HG03103 (cell line): Measurements from ENCODE around the gene CHTF18.
A peak's percentile ranks its signal among the peaks of the same experiment; 100 is the strongest.
"Not testable (repeated sequence)": the region's sequence is repeated elsewhere in the genome, so short reads cannot be mapped to it uniquely, and the experiment has no call there.

Source experiments
- ATAC-seq: cut with Tn5 transposase; IDR thresholded peaks from one replicate; pipeline ENCODE4 v1.9.1; 2021; ENCODE audit warnings: low read depth; ENCODE audit not compliant: unreplicated experiment

Gene CHTF18

DNA sequence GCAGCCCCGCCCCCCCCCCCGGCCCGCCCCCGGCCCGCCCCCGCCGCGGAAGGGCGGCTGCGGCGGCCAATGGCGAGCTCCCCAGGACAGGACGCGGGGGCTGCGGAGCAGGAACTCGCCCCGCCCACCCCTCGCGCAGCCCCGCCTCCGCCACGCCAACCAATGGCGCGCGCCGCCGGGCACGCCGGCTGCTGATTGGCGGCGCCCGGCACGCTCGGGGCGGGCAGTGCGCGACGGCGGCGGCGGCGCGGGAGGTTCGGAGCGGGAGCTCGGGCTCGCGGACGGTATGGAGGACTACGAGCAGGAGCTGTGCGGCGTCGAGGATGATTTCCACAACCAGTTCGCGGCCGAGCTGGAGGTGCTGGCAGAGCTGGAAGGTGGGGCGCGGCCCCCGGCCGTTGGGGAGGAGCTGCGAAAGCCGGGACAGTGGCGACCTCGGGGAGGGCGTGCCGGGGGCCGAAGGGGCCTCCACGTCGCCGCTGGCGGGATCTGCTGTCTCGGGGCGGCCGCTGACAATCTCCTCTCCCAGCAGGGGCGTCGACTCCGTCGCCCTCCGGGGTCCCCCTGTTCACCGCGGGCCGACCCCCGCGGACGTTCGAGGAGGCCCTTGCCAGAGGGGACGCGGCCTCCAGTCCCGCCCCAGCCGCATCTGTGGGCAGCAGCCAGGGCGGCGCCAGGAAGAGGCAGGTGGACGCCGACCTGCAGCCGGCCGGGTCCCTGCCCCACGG, at the start of gene CHTF18:
Gene CHTF18 (plus strand): TSS at position 222 of the 728 bp plus-strand sequence. CDS start 65 bp downstream, at position 287.
- peak; percentile 75 for ATAC-seq

DNA sequence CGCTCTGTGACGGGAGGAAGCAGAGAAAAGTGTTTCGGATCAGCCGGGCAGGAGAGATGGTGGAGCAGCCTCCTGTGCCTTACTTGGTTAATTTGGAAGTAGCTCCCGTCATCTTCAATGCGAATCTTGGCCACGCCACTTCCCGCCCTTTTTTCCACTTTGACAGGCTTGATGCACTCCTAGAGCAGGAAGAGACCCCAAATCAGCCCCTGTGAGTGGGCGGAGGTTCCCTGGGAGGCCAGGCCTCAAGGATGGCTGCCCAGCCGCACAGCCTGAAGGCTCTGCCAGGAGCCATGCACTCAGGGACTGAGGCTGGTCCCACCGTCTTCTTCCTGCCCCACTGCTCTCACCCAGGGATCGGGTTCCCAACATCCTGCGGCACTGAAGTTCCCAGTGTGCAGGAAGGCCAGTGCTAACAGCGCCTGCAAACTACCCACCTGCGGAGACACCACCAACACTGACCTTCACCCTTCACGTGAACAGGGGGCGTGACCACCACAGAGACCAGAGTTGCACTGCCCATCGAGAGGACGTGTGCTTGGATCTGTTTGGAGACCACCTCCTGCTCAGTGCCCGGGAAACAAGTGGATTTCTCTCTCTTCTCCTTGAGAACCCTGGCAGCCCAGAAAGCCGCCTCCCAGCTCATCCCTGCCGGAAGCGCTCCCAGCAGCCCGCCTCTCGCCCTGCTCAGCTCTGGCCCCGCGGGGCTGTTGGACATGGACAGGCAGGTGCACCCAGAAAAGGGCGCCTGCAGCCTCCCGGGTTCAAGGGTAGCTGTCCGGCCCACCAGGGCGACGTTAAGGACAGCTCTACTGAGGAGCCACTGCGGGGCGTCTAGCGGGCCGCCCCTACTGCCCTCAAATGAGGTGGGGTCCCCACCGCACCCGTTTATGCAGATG, 48.6 kb upstream of the CHTF18 start:
- ATAC-seq: no peak

DNA sequence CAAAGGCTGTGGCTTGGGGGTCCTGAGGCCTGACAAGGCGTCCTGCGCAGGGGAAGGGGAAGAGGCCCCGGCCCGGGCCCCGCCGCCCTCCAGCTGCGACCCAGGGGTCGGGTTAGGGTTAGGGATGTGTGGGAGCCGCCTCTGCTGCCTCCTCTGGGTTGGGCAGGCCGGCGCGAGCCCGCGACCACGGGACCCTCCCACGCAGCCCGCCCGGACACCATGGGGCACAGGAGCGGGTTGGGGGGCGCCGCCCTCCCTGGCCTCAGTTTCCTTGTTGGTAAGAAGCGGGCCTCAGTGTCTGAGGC, 48.0 kb upstream of the CHTF18 start:
- ATAC-seq: no peak

DNA sequence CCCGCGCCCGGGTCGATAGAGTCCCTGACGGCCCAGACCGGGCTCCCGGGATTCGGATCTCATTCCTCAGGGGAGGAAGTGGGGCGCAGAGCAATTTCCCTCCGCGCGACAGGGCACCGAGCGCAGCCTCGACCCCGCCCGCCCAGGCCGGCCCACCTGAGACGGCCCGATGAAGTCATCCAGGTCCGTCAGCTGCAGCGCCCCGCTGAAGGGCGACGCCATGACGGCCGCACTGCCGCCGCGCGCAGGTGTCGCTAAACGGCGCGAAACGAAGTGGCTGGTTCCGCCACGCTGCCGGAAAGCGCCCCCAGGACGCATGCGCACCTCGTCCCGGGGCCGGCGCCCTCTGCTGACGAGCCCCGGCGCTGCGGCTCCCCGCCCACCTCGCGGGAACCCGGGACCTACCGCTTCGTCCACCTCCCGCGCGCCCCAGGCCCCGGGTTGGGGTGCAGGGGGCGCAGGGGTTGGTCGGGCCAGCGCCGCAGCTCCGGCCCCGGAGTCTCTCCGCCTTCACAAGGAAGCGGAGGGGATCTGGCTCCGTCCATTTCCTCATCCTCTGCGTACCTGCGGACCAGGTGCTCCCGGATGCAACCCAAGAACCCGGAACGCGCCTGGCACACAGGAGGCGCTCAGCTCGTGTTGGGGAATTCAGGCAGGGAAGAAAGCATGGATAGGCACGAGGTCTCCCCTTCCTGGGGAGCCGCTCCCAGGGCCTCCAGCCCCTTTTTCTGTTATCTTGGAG, 47.5 kb upstream of the CHTF18 start, which contains the start of gene CIAO3:
Gene CIAO3 (minus strand): TSS at position 234 of the 742 bp plus-strand sequence. CDS start 12 bp downstream, at position 222.
- peak; percentile 54 for ATAC-seq

DNA sequence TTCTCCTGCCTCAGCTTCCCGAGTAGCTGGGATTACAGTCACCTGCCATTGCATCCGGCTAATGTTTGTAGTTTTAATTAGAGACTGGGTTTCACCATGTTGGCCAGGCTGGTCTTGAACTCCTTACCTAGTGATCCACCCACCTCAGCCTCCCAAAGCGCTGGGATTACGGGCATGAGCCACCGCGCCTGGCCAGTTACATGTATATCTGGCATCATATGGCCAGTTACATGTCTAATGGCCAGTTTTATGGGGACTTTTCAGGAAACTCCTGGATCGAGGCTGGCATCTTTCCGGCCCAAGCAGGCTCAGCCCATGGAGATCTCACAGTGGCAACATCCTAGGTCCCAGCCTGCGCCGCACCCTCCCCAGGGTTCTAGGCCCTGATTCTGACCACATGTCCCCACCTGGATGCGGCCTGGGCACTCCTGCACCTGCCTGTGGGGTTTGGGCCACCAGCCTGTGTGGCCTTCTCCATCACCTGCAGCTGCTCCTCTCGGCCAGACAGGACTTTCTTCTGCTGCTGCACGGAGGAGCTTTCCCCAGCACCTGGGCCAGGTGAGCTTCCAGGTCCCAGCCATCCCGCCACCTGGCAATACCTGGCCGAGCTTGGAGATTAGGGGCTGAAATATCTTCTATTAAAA, 46.3 kb upstream of the CHTF18 start:
- no peak for ATAC-seq

DNA sequence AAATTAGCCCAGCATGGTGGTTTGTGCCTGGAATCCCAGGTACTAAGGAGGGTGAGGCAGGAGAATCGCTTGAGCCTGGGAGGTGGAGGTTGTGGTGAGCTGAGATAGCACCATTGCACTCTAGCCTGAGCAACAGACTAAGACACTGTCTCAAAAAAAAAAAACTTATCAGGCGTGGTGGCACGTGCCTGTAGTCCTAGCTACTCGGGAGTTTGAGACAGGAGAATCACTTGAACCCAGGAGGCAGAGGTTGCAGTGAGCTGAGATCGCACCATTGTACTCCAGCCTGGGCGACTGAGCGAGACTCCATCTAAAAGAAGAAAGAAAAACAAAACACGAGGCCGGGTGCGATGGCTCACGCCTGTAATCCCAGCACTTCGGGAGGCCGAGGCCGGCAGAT, 45.5 kb upstream of the CHTF18 start:
- not testable (repeated sequence) for ATAC-seq

DNA sequence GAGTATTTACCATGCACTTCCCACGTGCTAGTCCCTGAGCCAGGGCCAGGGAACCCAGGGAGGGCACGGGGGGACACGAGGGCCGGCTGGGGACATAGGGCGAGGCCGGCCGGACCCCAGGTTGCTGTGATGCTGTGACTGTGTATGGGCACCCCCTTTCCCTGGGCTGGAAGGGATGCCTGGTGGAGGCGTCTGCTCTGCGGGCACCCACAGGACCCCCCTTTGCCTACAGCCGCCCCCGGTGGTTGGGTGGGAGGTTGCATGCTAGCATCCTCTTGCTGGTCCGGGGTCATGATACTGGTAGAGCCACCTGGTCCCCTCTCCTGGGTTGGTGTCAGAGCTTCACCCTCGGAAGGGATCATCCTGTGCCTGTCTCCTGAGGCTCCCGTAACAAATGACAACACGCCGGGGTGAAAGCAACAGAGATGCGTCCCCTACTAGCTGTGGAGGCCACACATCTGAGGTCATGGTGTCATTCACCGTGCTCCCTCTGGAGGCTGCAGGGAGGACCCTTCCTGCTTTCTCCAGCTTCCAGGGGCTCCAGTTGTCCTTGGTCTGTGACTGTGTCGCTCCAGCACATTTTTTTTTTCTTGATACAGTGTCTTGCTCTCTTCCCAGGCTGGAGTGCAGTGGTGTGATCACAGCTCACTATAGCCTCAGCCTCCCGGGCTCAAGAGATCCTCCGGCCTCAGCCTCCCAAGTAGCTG, 44.5 kb upstream of the CHTF18 start:
- no peak for ATAC-seq

DNA sequence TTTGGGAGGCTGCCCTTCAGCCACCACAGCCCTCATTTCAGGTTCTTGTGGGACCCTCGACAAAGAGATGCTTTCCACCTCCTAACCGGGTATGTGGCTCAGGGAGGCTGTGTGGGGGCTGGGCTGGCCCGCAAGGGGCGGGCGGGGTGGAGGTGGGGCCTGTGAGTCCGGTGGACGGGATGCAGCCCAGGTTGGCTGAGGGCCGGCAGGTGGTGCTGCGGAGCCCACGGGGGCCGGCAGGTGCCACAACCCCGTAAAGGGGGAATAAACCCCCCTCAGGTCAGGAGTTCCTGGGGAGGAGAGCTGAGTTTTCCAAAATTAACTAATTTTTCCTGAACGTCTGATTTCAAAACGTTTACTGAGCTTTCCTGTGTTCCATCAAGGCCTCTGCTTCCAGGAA, 42.7 kb upstream of the CHTF18 start:
- ATAC-seq: no peak

DNA sequence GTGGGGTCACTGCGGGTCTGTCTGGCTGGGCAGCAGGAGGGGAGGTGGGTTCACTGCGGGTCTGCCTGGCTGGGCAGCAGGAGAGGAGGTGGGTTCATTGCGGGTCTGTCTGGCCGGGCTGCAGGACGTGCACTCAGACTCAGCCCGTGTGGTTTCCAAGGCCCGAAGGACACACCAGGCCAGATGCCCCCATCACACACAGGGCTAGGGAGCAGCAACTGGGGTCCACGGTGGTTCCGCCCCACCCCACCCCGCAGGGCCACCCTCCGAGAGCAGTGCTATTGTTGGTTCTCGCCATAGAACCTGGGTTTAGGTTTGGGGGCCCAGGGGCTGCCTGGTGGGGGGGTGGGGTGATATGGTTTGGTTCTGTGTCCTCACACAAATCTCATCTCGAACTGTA, 41.8 kb upstream of the CHTF18 start:
- ATAC-seq: no peak

DNA sequence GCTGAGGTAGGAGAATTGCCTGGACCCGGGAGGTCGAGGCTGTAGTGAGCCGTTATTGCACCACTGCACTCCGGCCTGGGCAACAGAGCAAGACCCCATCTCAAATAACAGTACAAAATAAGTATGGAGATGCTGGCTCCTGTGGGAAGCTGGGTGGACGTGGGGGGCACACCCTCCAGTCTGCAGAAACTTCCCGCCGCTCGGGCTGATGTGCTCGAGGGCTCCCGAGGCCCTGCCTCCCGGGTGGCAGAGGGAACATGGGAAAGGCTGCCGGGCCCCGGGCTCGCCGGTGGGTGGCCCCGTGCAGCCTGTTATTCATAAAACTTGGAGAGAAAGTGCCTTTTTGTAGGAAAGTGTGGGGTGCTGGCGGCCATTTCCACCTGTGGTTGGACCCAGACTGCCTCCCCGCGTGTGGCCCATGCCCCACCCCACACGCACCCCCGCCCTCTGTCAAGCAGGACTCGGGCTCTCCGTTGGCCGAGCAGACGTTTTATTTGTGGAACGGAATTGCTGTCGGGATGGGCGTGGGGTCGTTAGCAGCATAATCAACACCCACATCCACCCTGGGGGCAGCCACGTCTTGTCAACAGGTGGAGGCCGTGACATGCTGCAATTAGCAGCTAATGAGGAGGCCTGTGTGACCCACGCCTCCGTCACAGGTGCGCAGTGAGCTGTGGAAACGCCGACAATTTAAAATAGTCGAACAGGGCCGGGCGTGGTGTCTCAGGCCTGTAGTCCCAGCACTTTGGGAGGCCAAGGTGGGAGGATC, 40.3 kb upstream of the CHTF18 start:
- no peak for ATAC-seq

DNA sequence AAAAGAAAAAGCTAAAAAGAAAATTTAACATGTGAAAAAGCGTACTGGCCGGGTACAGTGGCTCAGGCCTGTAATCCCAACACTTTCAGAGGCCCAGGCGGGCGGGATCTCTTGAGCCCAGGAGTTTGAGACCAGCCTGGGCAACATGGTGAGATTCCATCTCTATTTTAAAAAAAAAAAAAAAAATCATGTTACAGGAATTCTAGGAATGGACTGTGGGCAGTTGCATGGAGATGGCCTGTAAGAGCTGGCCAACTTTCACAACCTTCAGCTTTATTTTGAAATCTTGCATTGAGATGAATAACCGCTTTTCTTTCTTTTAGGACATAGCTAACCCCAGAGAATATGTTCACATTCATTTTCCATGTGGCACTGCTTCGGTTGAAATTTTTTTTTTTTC, 39.4 kb upstream of the CHTF18 start:
- ATAC-seq: no peak

DNA sequence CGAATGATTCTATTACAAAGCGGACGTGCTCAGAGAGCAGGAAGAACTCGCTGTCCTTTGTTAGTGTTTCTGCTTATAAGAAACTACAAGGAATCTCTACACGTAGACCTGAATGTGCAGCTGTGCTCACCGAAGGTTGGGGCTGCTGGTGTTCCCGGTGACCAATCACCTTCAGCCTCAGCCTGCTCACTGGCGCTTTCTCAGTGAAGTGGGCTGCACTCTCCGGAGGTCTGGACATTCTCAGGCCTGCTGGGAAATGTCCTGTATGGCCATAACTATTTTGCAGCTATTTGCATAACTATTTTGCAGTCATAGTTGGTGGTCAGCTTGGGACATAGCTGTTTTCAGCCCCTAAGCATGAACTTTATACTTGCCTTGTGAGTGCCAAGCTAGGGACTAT, 37.9 kb upstream of the CHTF18 start:
- no peak for ATAC-seq

DNA sequence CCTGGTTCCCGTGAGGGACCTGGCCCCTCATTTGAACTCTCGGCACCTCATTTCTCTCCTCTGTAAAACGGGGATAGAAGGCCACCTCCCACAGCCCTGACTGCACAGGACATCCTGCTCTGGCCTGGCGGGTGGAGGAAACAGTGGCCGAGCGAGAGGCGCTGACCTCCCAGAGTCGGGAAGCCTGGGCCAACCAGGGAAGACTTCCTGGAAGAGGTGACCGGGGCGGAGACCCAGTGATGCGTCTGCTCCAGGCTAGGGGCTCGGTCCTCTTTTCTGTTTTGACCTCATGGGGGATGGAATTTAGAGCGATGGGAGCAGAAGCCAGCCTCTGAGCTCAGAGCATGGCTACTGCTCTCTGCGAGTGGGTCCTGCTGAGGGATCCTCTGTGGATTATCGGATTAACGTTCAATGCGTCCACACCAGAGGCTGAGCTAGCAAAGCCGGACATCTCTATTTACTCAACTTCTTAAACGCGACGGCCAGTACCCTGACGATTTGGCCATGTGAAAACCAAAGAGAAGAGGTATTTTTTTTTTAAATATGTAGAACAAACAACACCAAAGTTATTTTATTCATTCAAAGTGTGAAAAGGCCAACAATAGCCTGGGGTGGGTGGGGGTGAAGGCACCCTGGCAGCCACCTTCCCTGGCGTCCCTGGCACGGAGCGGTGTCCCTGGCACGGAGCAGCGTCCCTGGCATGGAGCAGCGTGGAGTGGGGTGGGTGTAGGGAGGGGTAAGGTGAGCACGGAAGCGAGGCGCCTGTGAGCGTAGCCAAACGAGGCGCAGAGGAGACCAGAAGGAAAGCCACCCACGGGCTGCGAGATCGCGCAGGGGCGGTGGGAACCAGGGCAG, 37.0 kb upstream of the CHTF18 start:
- no peak for ATAC-seq

DNA sequence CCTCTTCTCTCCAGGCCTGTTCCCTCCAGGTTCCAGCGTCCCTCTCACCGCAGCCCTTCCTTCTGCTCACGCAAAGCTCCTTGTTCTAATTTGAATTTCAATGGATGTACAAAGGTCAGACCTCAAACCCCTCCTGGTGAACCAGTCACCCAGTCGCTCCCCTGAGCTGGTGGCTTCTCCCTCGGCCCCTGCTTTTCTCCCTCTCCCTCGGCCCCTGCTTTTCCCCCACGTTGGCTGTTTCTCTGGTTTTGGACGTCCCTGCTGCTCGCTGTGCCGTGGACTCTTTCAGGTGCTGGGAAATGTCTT, 36.5 kb upstream of the CHTF18 start:
- ATAC-seq: no peak

DNA sequence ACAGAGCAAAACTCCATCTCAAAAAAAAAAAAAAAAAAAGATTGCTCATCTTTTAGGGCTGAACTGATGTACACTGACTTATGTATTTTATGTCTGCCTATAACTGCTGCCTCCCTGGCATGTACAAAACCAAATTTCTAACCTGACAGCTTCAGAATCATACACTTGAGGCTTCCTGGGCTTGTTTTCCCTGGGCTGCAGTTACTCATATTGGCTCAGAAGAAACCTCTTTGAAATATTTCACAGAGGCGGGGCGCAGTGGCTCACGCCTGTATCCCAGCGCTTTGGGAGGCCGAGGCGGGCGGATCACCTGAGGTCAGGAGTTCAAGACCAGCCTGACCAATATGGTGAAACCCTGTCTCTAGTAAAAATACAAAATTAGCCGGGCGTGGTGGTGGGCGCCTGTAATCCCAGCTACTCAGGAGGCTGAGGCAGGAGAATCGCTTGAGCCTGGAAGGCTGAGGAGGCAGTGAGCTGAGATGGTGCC, 34.3 kb upstream of the CHTF18 start:
- not testable (repeated sequence) for ATAC-seq

DNA sequence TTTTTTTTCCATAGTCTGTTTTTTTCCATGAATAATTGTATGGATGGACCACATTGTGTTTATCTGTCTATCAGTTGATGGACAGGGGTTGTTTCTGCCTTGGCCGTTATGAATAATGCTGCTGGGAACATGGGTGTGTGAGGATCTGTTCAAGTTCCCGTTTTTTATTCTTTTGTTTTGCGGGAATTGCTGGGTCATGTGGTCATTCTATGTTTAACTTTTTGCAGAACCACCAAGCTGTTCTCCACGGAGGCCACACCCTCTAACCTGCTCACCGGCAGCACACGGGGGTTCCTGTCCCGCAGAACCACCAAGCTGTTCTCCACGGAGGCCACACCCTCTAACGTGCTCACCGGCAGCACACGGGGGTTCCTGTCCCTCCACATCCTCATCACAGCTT, 33.8 kb upstream of the CHTF18 start:
- ATAC-seq: no peak

DNA sequence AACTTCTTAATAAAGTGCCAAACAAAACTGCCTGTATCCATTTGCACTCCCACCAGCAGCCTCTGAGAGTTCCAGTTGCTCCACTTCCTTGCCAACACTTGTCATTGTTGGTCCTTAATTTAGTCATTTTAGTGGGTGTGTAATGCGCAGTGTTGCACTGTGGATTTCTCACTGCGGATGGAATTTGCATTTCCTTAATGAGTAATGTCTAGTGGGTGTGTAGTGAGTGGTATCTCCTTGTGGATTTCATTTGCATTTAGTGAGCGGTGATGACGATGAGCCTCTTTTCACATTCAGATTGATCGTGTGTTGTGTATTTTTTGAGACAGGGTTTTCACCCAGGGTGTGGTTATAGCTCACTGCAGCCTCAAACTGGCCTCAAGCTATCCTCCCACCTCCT, 32.0 kb upstream of the CHTF18 start:
- no peak for ATAC-seq

DNA sequence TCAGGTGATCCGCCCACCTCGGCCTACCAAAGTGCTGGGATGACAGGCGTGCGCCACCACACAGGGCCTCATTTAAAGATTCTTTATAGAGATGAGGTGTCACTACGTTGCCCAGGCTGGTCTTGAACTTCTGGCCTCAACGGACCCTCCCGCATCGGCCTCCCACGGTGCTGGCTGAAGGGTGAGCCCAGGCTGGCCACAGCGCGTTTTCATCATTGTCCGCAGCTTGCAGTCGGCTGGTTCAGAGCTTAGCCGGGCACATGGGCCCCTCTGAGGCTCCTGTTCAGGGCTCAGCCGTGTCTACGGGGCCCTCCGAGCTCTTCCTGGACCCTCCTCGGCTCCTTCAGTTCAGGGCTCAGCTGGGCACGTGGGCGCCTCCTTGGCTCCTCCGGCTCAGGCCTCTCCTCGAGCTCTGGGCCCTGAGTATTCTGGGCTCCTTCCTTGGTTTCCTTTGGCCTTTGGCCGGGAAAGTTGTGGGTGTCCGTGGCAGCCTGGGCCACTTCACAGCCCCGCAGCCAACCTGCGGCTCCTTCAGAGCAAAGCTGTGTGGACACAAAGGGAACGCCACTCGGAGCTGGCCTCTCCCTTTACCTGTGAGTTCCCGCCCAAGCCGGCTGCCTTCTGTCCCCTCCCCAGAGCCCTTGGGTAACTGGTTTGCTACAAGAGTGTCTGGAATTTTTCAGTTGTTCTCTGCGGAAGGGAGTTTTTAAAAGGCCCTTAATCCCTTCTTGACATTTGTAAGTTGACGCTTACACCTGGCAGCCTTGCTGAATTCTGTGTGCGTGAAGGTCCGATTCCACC, 29.1 kb upstream of the CHTF18 start:
- ATAC-seq: no peak
